Left lobe of liver (tissue), 2 donors: ENCODE results near the gene MAP2K5. TPM values are rescaled to one million over a fixed set of nuclear protein-coding genes. Genes with fewer than 3 reads are reported as not detected.

Experiments
- ATAC-seq: fragments of 200-7000 bp; cut with Tn5 transposase; one replicate; pipeline ENCODE4 v1.9.1; 2020; ENCODE audit warnings: mild to moderate bottlenecking, moderate library complexity
- DNase-seq: peaks from one replicate; pipeline ENCODE4 v3.0.0-alpha.2; 2020; ENCODE audit warnings: low spot score
- total RNA-seq: library from RNA; stranded (reverse); gene quantifications from one replicate; pipeline ENCODE4 v1.2.1, GENCODE V29; 2021
- donor health status: DM: no; HTN: no; CAD: no; lungs with moderate emphysema.
- donor health status: DM: no; HTN: yes; CAD: no.

MAP2K5 gene
- total RNA-seq, 1 donor from 2014 or later: 9.9 TPM

- ATAC-seq: peak; percentile 50
- no peak for DNase-seq
Measured at GRCh38 chr15:67831363-67831762, 288.9 kb downstream of the MAP2K5 start.

- ATAC-seq (peak; percentile 51), DNase-seq (no peak)
Measured at GRCh38 chr15:67832031-67832551, 289.6 kb downstream of the MAP2K5 start.

- ATAC-seq (no peak), DNase-seq (no peak)
Measured at GRCh38 chr15:67832897-67833709, 290.6 kb downstream of the MAP2K5 start.

GRCh38 chr15:67833710-67834511 is 291.4 kb downstream of the MAP2K5 start:
- DNase-seq (no peak), ATAC-seq (peak; percentile 38)

GRCh38 chr15:67834581-67835296 is 292.2 kb downstream of the MAP2K5 start:
- DNase-seq (no peak), ATAC-seq (no peak)

- ATAC-seq (no peak), DNase-seq (no peak)
Measured at GRCh38 chr15:67835297-67836133, 293.0 kb downstream of the MAP2K5 start.

- no peak for DNase-seq
- no peak for ATAC-seq
Measured at GRCh38 chr15:67836134-67836455, 293.6 kb downstream of the MAP2K5 start.

GRCh38 chr15:67836477-67836876 is 294.0 kb downstream of the MAP2K5 start:
- DNase-seq: no peak
- no peak for ATAC-seq

- DNase-seq (no peak), ATAC-seq (no peak)
Measured at GRCh38 chr15:67836955-67837354, 294.5 kb downstream of the MAP2K5 start.

GRCh38 chr15:67838789-67839332 is 296.4 kb downstream of the MAP2K5 start:
- ATAC-seq: peak; percentile 62

GRCh38 chr15:67839499-67839928 is 297.0 kb downstream of the MAP2K5 start:
- peak; percentile 25 for ATAC-seq
- DNase-seq: peak; percentile 55

More at GRCh38 chr15:67838789-67839332, 296.4 kb downstream of the MAP2K5 start:
- DNase-seq: peak; percentile 73

- DNase-seq: peak; percentile 94
- ATAC-seq: peak; percentile 84
Measured at GRCh38 chr15:67839929-67840748, 297.6 kb downstream of the MAP2K5 start, which contains the start of gene RNU6-1. Gene RNU6-1 (minus strand): TSS chr15:67840045.

- no peak for DNase-seq
- ATAC-seq: peak; percentile 7
Measured at GRCh38 chr15:67840749-67841512, 298.4 kb downstream of the MAP2K5 start.

GRCh38 chr15:67841513-67841762 is 298.9 kb downstream of the MAP2K5 start:
- ATAC-seq (no peak), DNase-seq (no peak)

GRCh38 chr15:67843092-67843501 is 300.6 kb downstream of the MAP2K5 start:
- ATAC-seq (no peak), DNase-seq (no peak)

GRCh38 chr15:67843571-67844387 is 301.3 kb downstream of the MAP2K5 start:
- ATAC-seq: no peak
- no peak for DNase-seq

- DNase-seq: no peak
- no peak for ATAC-seq
Measured at GRCh38 chr15:67845974-67846373, 303.5 kb downstream of the MAP2K5 start.

GRCh38 chr15:67849538-67849937 is 307.0 kb downstream of the MAP2K5 start:
- DNase-seq (no peak), ATAC-seq (no peak)
